GM19023 (cell line): ENCODE measurements around the gene INO80C.
A peak's percentile ranks its signal among the peaks of the same experiment; 100 is the strongest.

Source experiments
- ATAC-seq: cut with Tn5 transposase; IDR thresholded peaks from one replicate; pipeline ENCODE4 v1.9.1; 2021; ENCODE audit warnings: mild to moderate bottlenecking, moderate library complexity; ENCODE audit not compliant: unreplicated experiment

Gene INO80C, protein sequence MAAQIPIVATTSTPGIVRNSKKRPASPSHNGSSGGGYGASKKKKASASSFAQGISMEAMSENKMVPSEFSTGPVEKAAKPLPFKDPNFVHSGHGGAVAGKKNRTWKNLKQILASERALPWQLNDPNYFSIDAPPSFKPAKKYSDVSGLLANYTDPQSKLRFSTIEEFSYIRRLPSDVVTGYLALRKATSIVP

DNA sequence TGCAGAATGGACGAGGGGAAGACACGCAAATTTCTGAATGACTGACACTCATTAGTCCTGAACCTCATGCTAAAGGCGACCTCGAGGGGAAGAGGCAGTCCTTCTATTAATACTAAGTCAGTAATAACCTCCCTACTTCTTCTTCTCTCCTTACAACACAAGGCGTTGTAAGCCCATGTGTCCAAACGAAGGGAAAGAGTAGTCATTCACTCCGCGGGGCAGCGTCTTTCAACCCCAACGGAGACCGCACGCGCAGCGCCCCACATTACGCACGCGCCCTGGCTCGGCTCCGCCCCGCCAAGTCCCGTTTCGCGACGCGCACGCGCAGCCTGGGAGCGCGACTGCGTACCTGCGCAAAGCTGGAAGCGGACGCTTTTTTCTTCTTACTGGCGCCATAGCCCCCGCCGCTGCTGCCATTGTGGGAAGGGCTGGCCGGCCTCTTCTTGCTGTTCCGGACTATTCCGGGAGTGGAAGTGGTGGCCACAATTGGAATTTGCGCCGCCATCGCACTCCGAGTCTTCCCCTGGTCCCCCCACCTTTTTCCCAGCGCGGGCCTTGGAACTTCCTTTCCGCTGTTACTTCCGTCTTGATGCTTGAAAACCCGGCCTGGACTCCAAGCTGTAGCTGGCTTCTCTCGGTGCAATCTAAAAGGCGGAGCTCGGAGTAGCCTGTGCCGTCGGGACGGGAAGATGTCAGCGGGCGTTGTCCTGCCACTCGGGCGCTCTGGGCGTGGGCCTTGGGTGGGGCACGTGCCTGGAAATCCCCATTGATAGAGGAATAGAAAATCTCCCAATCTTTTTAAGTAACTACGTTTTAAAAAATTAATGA lies at the start of gene INO80C:
INO80C (minus strand) TSS at position 591 of the 828 bp plus-strand sequence; CDS start at position 505, 86 bp downstream.
- peak; percentile 95 for ATAC-seq

DNA sequence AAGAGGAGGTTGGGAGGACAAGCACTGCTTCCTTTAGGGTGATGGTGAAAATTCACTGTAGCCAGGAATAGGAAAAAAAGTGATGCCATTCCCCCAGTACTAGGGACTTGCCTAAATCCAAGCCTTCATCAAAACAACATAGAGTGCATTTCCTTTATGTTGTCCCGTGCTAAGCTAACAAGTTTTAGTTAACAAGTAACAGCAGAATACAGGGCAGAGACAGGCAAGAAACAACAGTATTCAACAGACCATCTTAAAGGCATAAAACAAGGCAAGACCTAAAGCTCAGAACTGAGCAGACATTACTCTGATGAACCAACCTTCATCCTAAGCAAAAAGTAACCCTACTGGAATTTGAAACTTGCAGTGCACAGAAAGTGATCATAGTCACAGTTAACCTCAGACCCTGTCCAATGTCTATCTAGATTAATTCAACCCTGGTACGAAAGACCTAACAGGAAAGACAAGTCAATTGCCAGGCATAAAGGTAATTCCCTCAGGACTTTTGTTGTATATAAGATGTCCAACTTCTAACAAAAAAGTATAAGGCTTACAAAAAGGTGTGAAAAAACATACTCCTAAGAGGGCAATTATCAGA lies 49.3 kb upstream of the INO80C start:
- ATAC-seq, result no peak

DNA sequence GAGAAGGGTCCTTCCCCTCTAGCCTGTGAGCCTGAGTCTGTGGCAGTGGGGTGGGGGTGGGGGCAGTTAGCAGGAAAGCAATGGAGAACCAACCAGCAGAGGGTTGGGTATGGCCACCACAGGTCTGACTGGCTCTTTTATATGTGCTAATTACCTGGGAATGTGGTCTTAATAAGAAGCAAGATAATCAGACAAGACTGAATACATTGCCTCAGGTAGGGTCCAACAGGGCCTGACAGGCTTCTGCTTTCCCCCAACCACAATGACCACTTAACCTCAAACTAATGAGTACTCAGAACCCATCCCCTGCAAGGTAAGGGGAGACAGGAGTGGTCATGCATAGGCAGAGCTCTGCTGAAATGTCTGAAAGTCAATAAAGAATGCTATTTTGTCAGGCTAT lies 44.6 kb upstream of the INO80C start:
- ATAC-seq, result no peak

DNA sequence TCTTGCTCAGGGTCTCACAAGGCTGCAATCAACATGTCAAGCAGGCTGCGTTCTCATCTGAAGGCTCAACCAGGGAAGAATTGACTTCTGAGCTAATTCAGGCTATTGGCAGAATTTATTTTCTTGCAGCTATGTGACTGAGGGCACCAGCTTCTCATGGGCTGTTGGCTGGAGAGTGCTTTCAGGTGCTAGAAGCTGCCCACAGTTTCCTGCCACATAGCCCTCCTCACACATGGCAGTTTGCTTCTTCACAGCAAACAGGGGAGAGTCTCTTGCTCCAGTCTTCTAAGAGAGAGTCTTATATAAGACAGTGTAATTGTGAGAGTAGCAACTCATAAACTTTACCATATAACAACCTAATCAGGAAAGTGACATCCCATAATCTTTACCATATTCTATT lies 37.5 kb upstream of the INO80C start:
- ATAC-seq, result no peak

DNA sequence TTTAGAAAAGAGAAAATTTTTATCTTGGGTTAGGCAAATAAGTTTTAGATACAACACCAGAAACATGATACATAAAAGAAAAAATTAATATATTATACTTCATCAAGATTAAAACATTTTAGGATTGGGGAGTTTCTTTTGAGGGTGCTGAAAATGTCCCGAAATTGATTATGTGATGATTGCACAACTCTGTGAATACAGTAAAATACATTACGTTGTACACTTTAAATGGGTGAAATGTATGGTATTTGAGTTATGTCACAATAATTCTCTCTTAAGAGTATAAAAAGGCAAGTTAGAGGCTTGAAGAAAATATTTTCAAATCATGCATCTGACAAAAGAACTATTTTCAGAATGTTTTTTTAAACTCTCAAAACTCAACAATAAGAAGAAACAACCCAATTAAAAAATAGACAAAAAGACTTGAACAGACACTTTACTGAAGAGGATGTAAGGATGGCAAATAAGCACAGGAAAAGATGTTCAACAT lies 36.2 kb upstream of the INO80C start:
- ATAC-seq, result no peak

DNA sequence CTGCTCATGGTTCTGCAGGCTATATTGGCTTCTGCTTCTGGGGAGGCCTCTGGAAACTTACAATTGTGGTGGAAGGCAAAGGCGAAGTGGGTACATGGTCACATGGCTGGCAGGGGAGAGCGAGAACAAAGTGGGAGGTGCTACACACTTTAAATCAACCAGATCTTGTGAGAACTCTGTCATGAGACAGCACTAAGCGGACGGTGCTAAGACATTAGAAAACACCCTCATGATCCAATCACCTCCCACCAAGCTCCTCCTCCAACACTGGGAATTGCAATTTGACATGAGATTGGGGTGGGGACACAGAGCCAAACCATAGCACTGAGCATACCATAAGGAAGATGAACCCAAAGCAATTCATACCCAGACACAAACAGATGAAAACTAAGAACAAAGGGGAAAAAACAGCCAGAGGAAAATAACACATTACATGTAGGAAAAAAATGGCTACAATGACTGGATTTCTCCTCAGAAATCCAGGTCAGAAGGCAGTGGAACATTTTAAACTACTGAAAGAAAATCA lies 31.1 kb upstream of the INO80C start:
- ATAC-seq, result no peak

DNA sequence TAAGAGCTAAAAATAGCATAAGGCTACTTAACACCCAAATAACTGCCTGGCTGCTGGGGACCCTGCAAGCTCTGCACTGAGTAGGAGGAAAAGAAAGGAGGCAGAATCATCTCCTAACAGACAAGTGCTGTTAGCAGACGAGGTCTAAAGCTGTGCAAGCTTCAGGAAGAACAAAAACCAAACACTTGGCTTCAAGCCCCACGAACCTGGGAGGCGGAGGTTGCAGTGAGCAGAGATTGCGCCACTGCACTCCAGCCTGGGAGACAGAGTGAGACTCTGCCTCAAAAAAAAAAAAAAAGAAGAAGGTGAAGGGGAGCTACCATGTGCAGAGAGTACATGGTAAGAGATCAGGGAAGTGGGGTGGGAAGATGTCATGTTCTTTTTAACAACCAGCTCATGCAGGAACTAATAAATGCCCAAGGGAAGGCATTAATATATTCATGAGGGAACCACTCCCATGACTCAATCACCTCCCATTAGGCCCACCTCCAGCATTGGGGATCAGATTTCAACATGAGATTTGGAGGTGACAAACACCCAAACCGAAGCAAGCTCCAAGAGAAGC lies 28.8 kb upstream of the INO80C start:
- ATAC-seq, result no peak

DNA sequence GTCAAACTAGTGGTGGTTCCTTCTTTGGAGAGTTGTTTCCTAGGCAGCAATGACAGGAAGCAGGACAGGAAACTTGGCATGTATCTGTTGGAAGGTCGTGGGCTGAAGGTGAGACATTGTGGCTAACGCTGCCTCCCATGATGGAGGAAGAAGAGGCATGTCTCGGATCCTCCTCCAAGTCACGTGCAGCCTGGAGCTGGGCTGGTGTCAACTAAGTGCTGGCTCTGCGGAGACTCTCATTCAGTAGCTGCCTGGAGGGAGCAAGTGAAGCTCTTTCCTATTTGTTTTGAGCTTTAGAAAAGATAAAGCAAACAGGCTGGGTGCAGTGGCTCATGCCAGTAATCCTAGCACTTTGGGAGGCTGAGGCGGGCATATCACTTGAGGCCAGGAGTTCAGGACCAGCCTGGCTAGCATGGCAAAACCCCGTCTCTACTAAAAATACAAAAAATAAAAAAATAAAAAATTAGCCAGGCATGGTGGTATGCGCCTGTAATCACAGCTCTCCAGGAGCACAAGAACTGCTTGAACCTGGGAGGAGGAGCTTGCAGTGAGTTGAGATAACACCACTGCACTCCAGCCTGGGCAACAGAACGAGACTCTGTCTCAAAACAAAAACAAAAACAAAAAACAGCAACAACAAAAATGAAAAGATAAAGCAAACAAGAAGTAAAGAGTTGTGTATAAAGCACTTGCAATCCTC lies 28.2 kb upstream of the INO80C start:
- no peak for ATAC-seq

DNA sequence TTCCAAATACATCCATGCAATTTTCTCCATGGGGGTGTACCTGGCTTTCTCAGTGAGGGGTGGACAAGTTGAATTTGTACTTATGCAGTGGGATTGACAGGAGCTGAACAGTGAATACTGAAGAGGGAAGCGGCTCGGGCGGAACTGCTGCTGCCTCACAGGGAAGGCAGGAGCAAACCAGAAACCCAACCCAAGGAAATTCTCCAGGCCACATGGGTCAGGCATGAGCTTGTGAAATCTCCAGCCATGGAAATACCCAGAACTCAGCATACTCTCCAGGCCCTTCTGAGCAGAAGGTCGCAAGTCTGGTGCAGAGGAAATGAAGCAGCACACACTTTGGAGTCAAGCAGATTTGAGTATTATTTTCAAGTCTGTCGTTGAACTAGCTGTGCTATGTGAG lies 26.5 kb upstream of the INO80C start:
- no peak for ATAC-seq

DNA sequence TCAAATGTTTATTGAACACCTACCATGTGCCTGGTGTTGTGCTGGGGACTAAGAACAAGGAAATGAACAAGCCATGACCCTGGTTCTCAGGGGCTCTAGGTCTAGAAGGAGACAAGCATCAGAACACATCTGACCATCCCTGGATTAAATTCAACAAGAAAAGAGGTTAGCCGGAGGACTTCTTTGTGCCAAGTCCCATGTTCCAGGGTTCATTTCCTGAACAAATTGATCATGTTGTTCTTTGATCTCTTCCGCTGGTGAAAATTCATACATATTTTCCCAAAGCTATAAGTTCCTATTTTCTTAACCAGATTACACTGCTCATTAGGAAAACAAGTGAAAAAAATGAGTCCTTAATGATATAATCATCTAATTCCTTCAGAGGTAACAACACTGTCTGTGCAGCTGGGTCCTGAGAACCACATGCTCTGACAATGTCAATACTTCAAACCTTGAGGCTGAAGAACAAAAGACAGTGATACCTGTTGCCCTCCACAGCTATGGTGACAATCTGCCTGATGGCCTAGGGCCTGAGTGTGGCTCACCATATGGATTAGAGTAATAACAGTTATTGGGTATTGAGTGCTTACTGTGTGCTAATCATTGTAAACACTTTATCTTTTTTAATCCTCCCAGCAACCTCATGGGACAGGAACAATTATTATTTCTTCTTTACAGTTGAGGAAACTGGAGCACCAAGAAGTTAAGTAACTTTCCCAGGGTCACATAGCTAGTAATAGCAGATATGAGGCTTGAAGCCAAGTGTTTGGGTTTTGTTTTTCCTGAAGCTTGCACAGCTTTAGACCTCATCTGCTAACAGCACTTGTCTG lies 24.6 kb upstream of the INO80C start:
- ATAC-seq, result no peak

DNA sequence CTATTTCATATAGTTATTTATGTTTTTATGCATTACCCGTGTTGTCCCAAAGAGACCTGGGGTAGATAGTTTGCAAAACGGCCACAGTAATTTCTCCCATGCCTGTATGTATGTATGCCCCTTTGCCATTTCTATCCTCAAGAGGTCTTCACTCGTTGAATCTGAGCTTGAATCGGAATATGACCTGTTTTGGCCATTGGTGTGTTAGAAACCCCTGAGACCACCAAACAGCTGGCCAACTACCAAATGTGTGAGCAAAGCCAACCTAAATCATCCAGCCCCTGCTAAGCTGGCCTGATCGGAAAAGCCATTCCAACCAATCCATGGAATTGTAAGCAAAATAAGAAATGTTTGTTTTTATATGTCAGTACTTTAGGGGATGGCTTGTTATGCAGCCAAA lies 23.4 kb upstream of the INO80C start:
- ATAC-seq, result no peak

DNA sequence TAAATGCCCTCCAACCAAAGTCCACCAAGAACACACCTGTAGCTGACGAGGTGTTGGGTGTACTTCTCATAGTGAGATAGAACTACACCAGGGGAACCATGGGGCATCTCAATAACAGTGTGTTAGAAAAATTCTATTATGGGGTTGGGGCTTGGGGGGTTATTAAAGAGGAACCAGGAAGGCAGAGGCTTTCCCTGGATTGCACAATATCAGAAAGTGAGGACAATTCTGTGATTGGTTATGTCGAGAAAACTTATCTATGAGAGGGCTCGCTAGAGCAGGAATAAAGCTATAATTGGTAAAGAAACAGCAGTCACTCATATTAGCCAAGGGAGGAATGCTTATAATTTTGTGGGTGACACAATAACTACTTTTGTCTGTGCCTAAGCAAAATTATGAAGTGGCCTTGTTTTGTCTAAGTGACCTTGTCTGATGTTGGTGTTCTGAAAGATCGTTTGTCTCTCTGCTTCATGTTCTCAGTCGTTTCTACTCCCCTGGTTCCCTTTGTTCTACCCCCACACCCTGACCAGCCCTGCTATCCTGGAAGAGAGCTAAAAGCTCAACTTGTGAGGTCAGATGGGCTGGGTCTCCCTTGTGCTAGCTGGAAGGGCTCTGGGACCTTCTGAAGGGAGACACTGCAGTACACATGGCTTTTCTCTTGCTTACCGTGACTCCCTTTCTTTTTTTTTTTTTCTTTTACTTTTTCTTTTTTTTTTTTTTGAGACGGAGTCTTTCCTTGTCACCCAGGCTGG lies 21.6 kb upstream of the INO80C start:
- no peak for ATAC-seq

DNA sequence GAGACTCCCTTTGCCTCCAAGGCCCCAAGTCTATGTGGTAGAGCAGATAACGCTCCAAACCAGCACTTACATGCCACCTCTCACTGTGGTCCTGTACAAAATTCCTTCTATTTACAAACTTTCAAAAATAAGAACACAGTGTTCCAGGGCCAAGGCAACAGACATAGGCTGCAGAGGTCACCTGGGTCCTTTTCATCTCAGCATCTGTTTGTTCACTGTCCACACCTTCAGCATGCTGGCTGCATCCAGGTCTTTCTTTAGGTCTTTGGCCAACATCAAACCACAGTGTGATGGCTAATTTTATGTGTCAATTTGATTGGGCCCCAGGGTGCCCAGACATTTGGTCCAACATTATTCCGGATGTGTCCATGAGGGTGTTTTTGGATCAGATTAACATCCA lies 20.0 kb upstream of the INO80C start:
- ATAC-seq, result no peak

DNA sequence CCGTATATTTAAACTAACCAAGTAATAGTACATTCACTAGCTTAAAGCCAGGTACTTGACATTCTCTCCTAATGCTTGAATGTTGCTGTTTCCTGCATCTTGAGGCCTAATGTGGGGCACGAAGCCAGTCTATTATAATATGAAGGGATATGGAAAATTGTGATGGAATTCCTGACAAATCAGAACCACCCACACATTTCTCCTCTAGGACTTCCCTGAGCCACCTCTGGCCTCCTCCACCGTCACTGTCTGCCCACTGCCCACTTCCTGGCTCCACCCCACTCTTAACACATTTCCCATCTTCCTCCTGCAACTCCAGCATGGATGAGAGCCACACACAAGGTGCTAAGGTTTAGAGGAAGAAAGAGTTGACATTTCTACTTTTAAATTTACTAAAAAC lies 19.0 kb upstream of the INO80C start:
- ATAC-seq, result no peak

DNA sequence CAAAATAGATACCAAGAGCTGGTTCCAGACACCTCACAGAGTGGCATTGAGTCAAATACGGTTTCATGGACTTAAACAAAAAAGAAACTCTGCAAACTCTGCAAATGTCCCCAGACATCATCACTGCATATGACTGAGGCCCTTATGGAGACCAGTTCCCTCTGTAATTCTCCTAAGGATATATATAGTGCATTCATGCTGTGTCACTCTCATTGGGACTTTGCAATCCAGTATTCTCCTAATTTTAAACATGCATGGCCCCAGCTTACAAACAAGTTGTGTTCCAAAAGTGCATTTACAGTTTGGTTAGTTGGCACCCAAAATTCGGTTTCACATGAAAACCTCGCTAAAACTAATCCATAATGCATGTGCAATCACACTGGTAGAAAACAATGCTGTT lies 18.6 kb upstream of the INO80C start:
- no peak for ATAC-seq

DNA sequence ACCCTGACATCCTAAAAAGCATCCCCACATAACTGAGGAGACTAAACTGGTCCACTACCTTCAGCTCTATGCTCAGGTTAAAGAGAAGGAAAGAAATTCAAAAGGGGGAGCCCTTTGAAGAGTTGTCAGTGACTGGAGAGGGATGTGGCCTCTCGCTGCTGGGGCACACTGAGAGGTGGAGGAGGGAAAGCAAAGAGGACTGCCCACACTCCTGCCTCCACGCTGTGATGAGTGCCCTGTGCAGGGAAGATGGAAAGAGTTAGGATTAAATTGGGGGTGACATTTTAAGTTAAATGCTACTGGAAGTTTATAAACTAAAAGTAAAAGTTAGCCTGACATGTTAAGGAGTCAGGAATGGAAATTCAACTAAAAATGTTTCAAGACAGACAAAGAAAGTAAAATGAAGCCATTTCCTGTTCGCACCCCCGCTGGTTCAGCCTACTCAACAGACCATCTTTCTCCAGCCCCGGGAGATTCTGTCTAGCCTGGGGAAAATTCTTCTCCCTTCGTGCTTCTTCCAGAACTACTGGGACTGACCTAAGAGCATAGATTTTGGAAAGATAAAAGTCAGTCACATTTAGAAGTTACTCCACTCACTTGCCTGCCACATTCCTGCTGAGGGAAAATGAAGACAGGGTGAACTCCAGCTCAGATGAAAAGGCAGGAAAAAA lies 17.8 kb upstream of the INO80C start:
- no peak for ATAC-seq

DNA sequence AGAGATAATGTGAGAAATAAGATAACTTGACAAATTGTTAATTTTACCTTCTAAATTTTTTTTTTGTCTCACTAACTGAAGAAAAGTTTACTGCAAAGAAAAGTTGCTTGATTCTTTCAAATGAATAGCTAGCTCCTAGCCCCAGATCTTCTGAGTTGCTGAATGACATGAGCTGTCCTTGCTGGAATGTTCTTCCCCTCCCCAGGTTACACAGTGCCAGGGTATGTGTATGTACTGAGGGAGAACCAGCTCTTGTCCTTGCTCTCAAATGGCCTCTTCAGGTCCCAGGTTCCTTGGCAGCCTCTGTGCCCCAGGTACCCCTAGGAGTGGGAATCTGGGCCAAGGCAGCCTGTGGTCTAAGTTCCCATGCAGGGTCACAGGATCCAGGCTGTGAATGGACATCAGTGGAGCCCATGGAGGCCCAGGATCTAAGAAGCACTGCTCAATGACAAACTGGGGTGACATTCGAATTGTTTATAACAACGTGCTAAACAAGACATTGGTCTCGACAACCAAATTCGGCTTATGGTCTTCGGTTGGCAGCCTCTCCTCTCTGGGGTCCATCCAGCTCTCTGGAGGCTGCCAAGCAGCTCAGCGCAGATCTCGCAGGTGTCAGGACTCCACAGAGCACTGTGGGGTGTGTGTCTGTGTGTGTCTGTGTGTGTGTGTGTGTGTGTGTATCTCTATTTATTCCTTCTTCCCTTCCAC lies 17.1 kb upstream of the INO80C start:
- no peak for ATAC-seq

DNA sequence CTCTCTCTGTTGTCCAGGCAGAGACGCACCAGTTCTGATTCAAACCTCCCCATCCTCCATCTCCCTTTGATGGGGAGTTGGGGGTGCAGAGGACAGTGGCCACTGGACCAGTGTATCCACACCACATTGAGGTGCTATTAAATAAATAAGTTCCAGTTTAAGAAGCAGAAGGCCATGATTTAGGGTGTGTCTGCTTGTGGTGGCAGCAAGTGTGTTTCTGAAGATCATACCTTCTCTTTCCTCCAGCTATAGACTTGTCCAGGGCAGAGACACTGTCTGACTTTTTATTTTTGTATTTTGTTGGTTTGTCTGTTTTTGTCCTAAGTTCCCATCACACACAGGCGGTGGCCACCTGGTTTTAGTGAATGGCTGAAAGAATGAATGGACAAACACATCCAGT lies 16.5 kb upstream of the INO80C start:
- no peak for ATAC-seq
